MG63 (cell line): ENCODE data around the gene UHMK1. TPM values are rescaled to one million over a fixed set of nuclear protein-coding genes. Genes with fewer than 3 reads are reported as not detected.

ENCODE experiments used
- DNase-seq: peaks from one replicate; pipeline ENCODE4 v3.0.0-alpha.2; 2020
- H3K27me3 ChIP-seq: fragments of 250-450 bp; sonication (Bioruptor Pico); 2 replicates; pipeline ENCODE4 v1.5.1; 2020; ENCODE audit warnings: mild to moderate bottlenecking, moderate library complexity
- H3K36me3 ChIP-seq: fragments of 250-450 bp; sonication (Bioruptor Pico); 2 replicates; pipeline ENCODE4 v1.5.1; 2020; ENCODE audit warnings: mild to moderate bottlenecking, moderate library complexity
- H3K4me3 ChIP-seq: fragments of 250-450 bp; sonication (Bioruptor Pico); 2 replicates; pipeline ENCODE4 v1.5.1; 2020; ENCODE audit warnings: mild to moderate bottlenecking, moderate library complexity
- H3K9me3 ChIP-seq: fragments of 250-450 bp; sonication (Bioruptor Pico); 2 replicates; pipeline ENCODE4 v1.5.1; 2020; ENCODE audit warnings: mild to moderate bottlenecking, moderate library complexity
- total RNA-seq: library from RNA; depleted of rRNA; stranded (reverse); fragments of >200 nt; shearing (Covaris generic); gene quantifications from 2 replicates; pipeline ENCODE4 v1.2.3, GENCODE V29; 2014; ENCODE audit warnings: low replicate concordance

Gene UHMK1
- total RNA-seq, 1 experiment from 2014 or later = 42.8 TPM

DNA sequence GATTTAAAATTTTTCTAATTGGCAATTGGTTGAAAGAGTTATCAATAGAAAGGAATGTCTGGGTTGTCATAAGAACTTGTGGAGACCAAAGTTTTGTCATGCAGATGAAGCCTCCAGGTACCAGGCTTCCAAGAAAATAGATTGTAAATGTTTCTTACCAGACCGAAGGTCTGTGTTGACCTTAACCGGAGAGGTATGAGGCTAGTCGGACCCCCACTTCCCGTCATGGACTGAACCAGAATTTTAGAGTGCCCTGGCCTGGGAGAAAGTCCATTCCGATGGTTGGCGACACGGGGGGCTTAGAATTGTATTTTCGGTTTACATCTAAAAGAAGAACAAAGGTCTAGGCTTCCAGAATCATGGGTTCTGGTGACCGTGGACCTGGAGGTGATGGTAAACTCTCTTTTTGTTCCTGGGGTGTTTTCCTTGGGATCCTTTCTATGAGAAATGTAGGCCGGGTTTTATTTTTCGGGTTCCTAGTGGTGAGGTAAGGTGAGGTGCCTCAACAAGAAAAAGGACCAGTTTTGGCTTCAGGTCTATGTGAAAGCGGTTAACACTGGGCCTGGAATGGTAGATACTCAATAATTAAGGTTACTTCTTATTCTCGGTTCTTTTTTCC lies 405 bp upstream of the UHMK1 start:
- H3K36me3 ChIP-seq = peaks cover 24% of the 10 kb centered on the region
- H3K4me3 ChIP-seq = peak overlapping the region; percentile 84
- H3K9me3 ChIP-seq = no peaks in the 10 kb centered on the region
- peaks cover under 1% of the 10 kb centered on the region; the same call in 1 of the 2 replicates for H3K27me3 ChIP-seq
- no peak for DNase-seq

DNA sequence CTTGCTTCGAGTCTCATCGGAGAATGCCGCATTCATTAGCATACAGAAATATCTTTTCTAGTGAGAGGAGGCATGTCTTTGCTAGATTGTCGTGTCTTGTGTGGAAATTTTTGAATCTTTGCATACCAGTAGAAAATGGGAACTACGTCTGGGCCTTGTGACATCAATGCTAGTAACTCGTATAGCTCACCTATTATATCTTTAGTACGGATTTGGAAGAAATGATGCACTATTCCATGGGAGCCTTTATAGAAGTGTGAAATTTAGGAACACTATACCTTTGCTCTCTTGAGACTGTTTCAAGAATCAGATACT lies 835 bp downstream of the UHMK1 start:
- peaks cover 31% of the 10 kb centered on the region for H3K36me3 ChIP-seq
- DNase-seq = no peak
- H3K9me3 ChIP-seq = no peaks in the 10 kb centered on the region
- peak overlapping the region; percentile 84 for H3K4me3 ChIP-seq
- H3K27me3 ChIP-seq = no peaks in the 10 kb centered on the region

DNA sequence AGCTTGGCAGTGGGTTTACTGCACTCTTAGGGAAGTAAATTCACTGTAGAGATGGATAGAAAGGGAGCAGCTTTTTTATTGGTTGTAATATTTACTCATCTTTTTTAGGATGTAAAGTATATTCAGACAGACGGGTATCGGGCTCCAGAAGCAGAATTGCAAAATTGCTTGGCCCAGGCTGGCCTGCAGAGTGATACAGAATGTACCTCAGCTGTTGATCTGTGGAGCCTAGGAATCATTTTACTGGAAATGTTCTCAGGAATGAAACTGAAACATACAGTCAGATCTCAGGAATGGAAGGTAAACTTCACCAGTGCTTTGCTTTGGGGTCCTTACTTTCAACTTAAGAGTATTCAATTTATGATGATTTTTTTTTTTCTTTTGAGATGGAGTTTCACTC lies 3.2 kb downstream of the UHMK1 start:
- DNase-seq = no peak
- Histone ChIP-seq H3K9me3 (no peaks in the 10 kb centered on the region), H3K4me3 (no peak overlapping the region), H3K36me3 (peaks cover 55% of the 10 kb centered on the region), H3K27me3 (no peaks in the 10 kb centered on the region)

DNA sequence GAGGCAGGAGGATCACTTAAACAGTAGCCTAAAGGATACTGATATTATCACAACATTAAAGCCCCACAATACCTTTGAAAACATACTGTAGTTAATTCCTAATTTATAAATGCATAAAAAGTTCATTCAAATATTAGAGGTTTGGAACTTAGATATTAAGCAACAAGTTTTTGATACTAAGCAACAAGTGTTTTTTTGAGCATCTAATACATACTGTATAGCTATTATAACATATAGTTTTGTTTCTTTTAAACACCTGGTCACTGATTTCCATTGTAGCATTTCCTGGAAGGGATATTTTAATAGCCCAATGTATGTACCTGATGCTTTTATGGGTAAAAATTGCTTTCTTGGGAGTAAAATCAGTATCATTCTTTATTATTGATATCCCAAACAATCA lies 4.5 kb downstream of the UHMK1 start:
- Histone ChIP-seq H3K27me3 (no peaks in the 10 kb centered on the region), H3K4me3 (no peak overlapping the region), H3K36me3 (peaks cover 66% of the 10 kb centered on the region), H3K9me3 (no peaks in the 10 kb centered on the region)
- no peak for DNase-seq

DNA sequence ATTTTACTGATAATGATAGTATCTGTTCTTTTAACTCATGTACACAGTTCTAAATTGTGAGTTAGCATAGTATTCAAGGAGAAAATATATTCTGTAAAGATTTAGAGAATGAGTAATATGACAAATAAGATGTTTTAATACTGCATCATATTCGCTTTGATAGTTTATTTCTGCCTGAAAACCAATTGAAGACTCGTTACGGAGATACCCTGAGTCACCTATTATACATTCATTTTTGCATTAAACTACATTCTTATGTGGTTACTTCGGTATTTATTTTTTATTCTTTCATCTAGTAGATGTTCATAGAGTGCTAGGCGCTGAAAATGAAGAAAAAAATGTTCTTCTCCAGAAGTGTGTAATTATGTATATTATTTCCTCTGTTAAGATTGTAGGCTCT lies 5.3 kb downstream of the UHMK1 start:
- DNase-seq = no peak
- no peaks in the 10 kb centered on the region for H3K27me3 ChIP-seq
- no peaks in the 10 kb centered on the region for H3K9me3 ChIP-seq
- H3K36me3 ChIP-seq = peaks cover 73% of the 10 kb centered on the region
- no peak overlapping the region for H3K4me3 ChIP-seq

DNA sequence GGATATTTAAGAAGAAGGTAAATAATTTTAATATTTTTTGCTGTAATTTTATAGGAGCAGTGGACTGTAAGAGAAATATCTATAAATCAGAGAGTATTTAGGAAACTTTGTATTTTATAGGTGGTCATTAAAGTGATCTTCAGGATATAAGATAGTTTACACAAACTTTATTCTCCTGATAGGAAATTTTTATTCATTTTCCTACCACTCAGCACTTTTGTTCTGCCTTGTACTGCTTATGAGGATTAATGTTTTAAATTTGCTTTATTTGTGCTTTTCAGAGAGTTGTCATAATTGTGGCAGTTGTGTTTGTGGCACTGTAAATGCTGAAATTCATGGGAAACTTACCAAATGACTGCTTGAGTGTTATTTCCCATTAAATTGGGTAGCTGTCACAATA lies 29.7 kb downstream of the UHMK1 start:
- Histone ChIP-seq H3K36me3 (peaks cover 58% of the 10 kb centered on the region), H3K9me3 (no peaks in the 10 kb centered on the region), H3K27me3 (no peaks in the 10 kb centered on the region), H3K4me3 (no peak overlapping the region)
- DNase-seq = no peak

DNA sequence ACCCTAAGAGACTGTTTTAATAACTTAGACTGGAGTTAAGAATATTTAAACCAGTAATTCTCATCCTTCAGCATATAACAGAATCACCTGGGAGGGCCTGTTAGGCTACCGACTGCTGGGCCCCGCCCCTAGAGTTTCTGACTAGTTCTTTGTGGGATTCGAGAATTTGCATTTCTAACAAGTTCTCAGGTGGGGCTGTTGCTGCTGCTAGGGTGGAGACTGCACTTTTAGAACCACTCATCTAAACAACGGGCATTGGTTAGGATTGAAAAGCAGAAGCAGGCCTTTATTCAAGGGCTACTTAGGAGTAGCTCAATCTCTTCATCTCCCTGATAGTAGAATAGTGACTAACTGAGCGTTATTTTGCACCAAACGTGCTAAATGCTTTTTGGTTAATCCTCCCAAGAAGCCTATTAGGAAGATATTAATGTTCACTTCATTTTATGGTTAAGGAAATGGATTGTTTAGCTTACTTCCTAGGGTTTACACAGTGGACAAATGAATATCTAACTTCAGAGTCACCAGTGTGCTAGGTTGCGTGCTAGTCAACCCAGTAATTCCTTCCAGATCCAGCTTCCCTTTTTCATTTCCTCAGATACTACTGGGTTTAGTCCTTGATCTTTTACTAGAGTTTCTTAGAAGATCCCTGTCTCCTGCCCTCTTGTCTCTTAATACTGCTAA lies 32.8 kb downstream of the UHMK1 start:
- Histone ChIP-seq H3K36me3 (peaks cover 39% of the 10 kb centered on the region), H3K9me3 (no peaks in the 10 kb centered on the region), H3K27me3 (no peaks in the 10 kb centered on the region), H3K4me3 (no peak overlapping the region)
- DNase-seq = no peak

DNA sequence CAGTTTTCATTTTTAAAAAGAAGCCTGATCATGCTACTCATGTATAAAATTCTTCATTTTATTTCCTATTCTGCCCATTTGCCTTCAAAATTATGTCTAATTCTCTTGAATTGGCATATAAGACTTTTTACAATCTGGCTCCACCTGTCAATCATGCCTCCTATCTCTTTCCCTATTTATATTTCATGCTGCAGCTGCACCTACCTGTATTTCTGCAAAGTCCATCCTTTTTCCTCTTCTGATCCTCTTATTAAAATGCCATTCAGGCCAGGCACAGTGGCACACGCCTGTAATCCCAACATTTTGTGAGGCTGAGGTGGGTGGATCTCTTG lies 33.3 kb downstream of the UHMK1 start:
- no peaks in the 10 kb centered on the region for H3K27me3 ChIP-seq
- no peak for DNase-seq
- peaks cover 34% of the 10 kb centered on the region for H3K36me3 ChIP-seq
- H3K9me3 ChIP-seq = no peaks in the 10 kb centered on the region
- no peak overlapping the region for H3K4me3 ChIP-seq

DNA sequence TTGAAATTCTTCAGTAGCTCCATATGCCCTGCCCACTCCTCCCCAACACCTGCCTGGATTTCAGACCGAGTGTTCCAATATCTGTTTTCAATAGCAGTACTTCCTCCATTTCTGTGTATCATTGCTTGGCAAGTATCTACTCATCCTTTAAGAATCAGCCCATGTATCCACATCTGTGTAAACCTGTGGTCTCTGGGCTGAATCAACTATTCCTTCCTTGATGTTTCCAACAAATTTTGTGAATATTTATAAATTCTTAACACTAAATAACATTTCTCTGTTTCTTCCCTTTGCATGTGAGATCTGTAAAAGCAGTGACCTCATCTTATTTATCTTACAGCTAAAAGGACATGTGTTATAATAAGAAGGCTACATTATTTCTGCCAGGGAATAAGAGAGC lies 37.9 kb downstream of the UHMK1 start:
- DNase-seq = no peak
- H3K27me3 ChIP-seq = no peaks in the 10 kb centered on the region
- H3K36me3 ChIP-seq = peaks cover 7% of the 10 kb centered on the region
- no peak overlapping the region for H3K4me3 ChIP-seq
- H3K9me3 ChIP-seq = no peaks in the 10 kb centered on the region

DNA sequence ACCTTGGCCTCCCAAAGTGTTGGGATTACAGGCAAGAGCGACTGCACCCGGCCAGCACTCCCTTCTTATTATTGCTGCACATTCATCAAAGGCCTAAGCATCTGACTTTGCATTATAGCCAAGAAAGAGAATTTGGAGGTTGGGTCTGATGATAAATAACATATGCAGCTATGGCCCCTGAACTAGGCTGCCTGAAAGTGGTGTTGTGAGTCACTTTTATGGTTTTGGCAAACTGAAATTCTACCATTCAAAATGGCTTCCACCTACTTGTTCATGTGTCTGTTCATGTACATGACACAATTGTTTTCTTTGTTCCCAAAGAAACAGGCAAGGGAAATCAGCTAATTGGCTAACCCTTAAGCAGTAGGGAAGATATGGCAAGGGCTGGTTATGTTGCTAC lies 38.9 kb downstream of the UHMK1 start:
- Histone ChIP-seq H3K9me3 (no peaks in the 10 kb centered on the region), H3K36me3 (peaks cover 7% of the 10 kb centered on the region), H3K4me3 (no peak overlapping the region), H3K27me3 (no peaks in the 10 kb centered on the region)
- peak; percentile 67 for DNase-seq

DNA sequence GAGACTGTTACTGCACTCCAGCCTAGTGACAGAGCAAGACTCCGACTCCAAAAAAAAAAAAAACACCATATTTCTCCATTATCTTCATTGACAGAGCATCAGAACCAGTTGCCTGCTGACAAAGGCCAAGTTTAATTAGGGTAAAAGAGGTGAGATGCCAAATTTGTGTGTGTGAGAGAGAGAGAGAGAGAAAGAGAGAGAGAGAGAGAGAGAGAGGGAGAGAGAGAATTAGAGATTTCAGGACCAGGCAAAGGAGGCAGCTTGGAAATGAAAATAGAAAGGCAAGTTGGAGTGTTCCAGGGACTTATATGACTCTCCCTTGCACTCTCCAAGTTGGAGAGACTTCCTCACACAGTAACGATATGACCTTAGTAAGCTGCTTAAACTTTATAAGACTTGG lies 39.6 kb downstream of the UHMK1 start:
- no peak overlapping the region for H3K4me3 ChIP-seq
- DNase-seq = no peak
- H3K9me3 ChIP-seq = no peaks in the 10 kb centered on the region
- peaks cover 3% of the 10 kb centered on the region; the same call in 1 of the 2 replicates for H3K36me3 ChIP-seq
- no peaks in the 10 kb centered on the region for H3K27me3 ChIP-seq

DNA sequence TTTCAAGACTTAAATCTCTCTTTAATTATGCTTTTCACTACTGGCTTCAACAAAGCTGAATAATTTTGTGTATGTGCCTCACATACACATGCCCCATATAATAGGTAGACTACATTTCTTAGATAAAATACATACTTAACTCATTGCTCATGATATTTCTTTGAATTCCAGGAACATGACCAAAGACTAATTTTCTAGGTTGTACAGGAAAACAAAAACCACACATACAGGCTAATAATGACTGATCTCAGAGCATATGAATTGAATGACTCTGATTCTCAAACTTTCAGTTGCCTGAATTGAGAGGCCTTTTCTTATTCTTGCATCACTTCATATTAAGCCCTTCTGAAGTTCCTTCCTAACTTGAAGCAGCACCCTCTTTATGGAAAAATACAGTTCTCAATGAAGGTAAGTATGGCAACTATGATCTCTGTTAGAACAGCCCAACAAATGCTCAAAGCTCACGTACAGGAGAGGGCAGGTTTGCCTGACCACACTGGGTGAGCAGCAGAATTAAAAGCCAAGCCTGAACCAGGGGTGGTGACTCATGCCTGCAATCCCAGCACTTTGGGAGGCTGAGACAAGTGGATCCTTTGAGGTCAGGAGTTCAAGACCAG lies 41.3 kb downstream of the UHMK1 start:
- Histone ChIP-seq H3K27me3 (no peaks in the 10 kb centered on the region), H3K4me3 (no peak overlapping the region)
- peak; percentile 83 for DNase-seq

DNA sequence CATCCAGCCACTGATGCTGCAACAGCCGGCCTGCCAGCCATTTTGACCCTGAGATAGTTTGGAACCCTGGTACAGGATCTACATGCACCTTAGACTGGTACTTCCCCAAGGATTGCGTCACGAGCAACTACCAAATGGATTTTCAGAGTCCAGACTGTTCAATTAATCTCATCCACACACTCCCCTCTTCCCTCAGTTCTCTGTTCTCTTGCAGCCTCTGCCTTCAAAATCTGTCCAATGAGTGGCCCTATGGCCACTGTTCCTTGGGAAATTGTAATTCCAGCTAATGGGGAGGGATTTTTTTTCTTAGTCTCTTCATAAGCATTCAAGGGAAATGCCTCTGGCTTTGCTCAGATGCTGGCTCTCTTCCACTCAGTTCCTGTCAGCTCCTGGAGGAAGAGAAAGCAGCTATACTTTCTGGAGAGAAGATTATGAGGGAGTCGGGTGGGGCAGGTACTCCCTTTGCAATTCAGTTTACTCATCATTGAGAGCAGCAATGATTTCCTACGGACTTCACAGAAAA lies 44.1 kb downstream of the UHMK1 start:
- Histone ChIP-seq H3K9me3 (peaks cover 16% of the 10 kb centered on the region), H3K27me3 (no peaks in the 10 kb centered on the region), H3K4me3 (no peak overlapping the region), H3K36me3 (peaks cover 13% of the 10 kb centered on the region)
- peak; percentile 97 for DNase-seq

More for the DNA sequence above, 41.3 kb downstream of the UHMK1 start:
- H3K36me3 ChIP-seq = peaks cover 12% of the 10 kb centered on the region
- H3K9me3 ChIP-seq = peaks cover 10% of the 10 kb centered on the region

DNA sequence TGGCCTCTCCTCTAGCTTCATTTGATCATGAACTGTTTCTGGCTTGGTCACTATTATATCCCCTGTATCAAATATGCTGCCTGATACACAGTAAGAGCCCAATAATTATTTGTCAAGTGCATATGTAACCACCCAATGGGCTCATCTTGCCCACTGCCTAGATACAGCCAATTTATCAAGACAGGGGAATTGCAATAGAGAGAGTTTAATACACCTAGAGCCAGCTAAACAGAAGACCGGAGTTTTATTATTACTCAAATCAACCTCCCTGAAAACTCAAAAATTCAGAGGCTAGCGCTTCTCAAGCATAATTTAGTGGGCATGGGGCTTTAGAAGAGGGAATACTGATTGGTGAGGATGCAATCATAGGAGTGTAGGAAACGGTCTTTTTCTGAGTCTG lies 45.6 kb downstream of the UHMK1 start:
- DNase-seq = no peak
- Histone ChIP-seq H3K36me3 (peaks cover 13% of the 10 kb centered on the region), H3K9me3 (peaks cover 20% of the 10 kb centered on the region), H3K27me3 (no peaks in the 10 kb centered on the region), H3K4me3 (no peak overlapping the region)

DNA sequence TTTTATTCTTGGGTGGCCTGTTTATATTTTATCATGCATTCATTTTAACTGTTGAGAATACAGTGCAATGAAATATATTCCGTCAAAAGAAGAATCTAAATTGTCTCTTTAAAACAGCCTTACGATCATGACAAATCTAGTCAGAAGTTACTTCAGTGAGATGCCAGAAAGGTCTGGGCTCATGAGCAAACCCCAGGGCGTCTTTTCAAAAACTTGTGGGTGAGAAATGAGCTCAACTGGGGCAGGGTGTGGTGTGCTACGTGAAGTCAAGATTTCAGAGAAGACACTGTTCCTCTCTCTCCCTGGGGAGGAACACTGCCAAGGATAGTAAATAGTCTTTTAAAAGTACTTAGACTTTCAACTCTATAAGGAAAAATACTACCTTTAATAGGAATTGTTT lies 50.6 kb downstream of the UHMK1 start:
- peak; percentile 88 for DNase-seq

DNA sequence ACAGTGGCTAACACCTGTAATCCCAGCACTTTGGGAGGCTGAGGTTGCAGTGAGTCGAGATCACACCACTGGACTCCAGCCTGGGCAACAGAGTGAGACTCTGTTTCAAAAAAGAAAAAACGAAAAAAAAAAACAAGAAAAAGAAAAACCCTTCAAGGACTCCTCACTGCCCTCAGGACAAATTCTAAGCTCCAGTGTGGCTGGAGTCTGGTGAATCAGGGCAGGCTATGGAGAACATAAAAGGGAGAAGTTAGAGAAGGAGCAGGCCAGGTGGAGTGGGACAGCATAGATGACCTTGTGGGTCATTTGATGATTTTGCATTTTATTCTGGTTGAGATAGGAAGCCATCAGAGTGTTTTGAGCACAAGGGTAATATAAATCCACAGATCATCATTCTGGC lies 51.4 kb downstream of the UHMK1 start:
- H3K9me3 ChIP-seq = peaks cover 9% of the 10 kb centered on the region
- no peaks in the 10 kb centered on the region for H3K27me3 ChIP-seq
- H3K4me3 ChIP-seq = no peak overlapping the region
- no peak for DNase-seq
- peaks cover 3% of the 10 kb centered on the region for H3K36me3 ChIP-seq

More for the DNA sequence above, 50.6 kb downstream of the UHMK1 start:
- Histone ChIP-seq H3K4me3 (no peak overlapping the region), H3K27me3 (no peaks in the 10 kb centered on the region), H3K9me3 (peaks cover 15% of the 10 kb centered on the region), H3K36me3 (peaks cover 8% of the 10 kb centered on the region)

DNA sequence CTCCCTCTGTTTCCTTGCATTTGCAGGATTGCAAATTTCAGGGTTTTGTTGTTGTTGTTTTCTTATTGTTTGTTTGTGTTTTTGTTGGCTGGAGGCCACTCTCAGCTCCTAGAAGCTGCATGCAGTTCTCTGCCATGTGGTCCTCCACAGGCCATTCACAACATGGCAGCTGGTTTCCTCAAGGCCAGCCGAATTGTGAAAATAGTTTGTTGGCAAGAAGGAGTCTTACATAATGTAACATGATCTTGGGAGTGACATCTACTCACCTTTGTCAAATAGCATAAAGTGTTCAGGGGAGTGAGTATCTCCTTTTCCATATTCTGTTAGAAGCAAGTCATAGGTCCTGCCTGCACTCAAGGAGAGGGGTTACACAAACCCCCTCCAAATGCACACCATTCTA lies 53.3 kb downstream of the UHMK1 start:
- Histone ChIP-seq H3K27me3 (no peaks in the 10 kb centered on the region), H3K9me3 (peaks cover 5% of the 10 kb centered on the region), H3K36me3 (no peaks in the 10 kb centered on the region; the same call in 1 of the 2 replicates), H3K4me3 (no peak overlapping the region)
- DNase-seq = no peak
